HT-29 (cell line): ENCODE measurements around the gene RBP2. TPM values are rescaled to one million over a fixed set of nuclear protein-coding genes. Genes with fewer than 3 reads are reported as not detected.

Source experiments
- DNase-seq: peaks from one replicate; pipeline ENCODE4 v3.0.0-alpha.2; 2015; ENCODE audit warnings: low spot score
- total RNA-seq: library from RNA; depleted of rRNA; stranded (reverse); fragments of >200 nt; shearing (Covaris generic); gene quantifications from 2 replicates; pipeline ENCODE4 v1.2.3, GENCODE V29; 2014; rRNA removed

The RBP2 gene
- not detected in 2 replicates for total RNA-seq

DNA sequence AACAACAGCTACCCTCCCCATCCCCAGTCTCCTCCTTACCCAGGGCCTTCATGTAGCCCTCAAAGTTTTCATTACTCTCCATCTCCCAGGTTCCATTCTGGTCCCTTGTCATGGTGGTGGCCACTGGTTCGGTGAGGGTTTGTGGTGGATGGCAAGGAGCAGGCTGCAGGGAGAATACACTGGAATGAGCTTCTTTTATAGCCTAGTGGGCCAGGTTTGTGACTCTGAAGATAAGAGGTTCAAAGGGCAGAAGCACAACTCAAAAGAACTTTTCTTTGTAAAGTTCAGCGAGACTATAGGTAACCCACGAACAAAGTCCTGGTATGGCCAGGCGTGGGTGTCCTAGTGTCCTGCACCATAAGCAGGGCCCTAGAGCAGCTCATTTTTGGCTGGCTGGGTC is at the start of gene RBP2:
Gene RBP2 (minus strand): TSS at position 169 of the 400 bp plus-strand sequence. CDS start 57 bp downstream, at position 112.
- no peak for DNase-seq

DNA sequence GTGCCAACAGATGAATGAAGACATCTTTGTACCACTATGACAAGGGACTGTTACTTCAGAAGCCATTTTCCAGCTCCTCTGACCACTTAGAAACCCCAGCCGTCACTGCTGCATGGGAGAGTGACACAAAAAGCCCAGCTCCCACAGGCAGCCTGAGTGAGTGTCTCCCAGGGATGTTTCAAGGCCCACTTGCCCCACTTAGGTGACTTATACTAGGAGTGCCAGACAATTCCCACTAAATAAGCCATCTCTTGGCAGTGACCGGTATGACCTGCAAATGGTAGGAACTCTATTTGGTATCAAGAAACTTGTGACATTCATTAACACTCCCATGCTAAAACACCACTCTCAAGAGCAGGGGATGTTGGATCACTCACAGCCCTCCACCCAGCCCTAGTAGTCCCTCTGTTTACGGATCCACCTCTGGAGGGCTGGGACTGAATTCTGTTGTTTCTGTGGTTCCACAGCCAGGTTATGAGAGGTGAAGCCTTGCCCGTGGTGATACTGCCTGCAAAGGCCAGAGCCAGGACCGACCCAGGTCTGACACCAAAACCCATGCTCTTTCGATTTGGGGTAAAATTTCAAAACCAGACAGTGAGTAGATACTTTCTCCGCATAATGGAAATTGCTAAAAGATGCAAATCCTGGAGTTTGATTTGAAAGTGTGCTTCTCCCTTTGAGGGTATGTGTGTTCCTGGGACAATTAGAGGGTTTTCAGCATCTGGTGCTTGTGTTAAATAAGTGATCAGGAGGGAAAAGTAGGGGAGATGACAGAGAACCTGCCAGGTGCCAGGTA is 48.7 kb upstream of the RBP2 start:
- no peak for DNase-seq

DNA sequence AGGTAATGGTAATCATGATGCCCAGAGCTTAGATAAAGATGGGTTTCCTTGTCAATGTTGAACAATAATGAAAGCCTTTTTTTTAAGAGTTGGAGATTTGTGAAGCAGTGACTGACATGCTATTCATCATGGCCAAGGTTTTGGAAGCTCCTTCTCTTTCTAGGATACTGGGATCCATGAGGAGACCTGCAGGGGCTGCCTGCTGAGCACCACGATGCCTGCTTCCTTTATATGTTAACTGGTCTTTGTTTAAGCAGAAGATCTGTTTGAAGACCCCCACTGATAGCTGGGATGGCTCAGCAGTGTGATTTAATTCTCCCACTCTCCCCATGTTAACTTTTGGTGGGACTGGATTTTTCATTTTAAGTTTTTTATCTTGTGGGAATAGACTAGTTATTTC is 47.4 kb upstream of the RBP2 start:
- no peak for DNase-seq

DNA sequence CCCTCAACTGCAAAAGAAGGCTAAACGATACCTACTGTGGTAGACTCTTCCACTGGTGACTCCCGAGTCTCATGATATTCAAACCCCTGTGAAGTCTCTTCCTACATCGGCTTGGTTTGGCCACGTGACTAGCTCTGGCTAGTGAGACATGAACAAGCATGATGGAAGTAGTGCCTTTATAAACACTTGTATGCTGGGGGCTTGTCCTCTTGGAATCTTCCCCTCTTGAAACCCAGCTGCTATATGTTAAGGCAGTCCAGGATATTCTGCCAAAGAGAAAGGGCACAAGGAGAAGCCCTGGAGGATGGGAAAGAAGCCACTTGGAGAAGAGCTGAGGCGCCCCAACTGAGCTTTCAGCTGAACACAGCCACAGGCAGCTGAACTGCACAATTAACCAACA is 46.9 kb upstream of the RBP2 start:
- no peak for DNase-seq

DNA sequence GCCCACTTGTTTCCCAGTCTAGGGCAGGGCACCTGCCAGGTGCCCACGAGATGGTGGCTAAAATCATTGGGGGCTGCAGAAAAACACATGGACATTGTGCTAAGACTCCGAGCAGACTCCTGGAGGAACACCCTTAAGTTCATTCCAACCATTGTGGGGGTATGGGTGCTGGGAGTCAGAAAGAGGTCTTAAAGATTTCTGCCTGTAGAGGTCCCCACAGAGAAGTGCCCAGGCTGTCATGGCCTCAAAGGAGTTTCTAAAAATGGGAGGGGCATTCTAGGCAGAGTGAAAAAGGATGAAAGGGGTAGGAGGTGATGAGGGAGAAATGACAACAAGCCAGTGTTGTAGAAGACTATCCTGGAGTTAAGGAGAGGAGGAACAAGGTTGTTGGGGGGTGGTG is 46.1 kb upstream of the RBP2 start:
- no peak for DNase-seq

DNA sequence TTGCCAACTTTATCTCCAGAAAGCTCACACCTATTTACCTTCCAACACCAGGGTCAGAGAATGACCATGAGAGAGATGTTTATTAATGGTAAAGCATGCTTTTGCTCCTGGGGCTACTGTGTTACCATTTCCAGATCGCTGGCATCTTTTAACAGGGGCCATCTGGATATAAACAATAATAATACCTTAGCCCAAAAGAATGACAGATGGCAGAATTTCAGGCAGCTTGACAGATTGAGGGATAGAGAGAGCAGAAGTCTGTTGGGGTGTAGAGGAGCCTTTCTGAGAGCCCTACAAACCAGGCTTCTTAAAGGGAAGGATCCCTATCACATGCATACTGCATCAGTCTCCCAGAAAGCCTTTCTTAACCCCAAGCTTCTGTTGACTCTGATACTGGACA is 45.5 kb upstream of the RBP2 start:
- no peak for DNase-seq

DNA sequence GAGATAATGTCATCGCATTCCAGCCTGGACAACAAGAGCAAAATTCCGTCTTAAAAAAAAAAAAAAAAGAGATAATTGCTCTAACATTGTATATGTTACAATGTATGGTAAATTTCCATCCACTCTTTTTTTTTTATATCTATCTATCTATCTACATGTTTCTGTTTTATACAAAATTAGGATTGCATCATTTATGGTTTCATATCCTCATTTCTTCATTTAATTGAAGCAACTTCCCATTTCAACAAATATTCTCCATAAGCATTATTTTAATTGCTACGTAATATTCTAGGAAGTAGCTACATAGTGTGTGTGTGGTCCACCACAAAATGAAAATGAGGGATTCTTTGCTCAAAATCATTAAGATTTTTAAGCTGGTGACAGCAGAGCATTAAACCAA is 44.8 kb upstream of the RBP2 start:
- DNase-seq = no peak

DNA sequence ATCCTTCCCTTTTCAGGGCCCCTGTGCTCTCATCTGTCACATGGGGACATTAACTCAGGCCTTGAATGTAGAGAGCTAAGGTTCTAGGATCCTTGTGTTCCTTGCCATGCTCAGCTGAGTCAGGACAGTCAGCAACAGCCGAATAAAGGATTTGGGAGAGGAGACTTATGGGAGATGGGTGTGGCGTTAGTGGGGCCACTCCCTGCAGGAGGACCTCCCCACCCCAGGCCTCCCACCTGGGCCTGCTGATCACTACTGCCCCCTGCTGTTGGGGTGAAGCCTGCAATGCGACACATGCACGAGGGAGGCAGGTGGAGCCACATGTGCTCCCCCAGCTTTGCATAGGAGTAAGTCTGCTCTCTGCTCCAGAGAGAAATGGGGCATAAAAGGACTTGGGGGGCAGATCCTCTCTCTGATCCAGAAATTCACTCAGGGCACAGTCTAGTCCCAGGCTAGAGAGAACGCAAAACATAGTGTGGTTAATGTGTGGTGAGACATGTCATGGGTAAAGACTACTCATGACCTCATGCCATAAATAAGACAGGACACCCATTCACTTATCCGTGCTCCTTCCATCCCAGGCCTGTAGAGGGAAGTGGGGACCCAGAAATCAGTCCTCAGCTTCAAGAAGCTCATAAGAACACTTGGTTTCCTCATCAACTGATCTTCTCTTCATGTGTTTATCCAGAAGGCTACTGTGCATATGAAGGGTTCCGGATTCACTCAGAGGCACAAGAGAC is 43.9 kb upstream of the RBP2 start:
- DNase-seq = peak; percentile 48

DNA sequence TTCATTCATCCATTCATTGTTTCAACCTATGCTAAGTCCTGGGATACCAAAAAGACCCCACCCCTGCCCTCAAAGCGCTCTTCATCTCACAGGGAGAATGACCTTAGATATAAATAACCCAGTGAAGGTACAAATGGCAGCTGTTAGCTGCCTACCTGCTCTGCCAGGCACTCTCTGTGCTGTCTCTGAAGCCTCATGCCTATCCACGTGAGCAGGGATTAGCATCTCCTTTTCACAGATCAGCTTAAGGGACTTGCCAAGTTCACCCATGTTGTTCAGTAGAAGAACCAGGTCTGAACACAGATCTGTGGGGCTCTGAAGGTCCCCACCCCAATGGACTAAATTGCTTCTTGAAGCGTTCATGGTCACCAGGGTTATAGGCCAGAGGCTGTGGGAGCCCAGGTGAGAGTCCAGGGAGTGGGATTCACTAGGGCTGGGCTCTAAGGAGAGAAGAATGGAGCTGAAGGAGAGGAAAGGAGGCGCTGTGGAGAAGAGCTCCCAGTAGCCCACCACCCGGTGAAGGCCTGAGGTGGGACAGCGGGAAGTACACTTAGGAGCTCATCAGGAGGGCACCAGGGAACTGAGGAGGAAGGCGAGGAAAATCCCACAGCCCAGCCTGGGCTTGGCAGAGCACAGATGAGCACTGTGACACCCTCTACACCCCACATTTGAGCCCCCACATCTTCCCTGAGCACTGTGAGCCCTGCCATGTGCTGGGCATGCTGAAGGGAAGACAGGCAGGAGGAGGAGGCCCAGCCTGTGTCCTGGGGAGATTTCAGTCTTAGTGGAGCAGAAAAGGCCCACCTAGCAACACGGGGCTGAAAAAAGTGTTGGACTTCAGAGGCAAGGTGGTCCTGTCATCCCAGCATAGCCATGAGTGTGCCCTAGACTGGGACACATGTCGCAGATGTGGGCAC is 42.9 kb upstream of the RBP2 start:
- DNase-seq = no peak

DNA sequence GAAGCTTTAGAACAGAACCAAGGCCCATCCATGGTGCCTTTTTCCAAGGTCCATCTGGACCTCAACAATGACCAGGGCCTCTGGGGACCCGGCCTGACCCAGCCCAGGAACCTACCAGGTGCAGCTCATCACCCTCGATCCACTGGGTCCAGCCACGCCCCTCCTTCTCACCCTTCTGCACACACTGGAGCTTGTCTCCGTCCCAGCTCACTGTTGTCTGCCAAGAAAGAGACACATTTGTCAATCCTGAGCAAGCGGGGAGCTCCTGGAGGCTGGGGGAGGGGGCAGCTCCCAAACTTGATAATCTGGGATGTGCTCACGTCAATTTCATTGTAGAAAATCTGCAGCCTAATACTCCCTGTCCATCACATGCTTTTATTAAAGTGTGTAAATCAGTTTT is 42.0 kb upstream of the RBP2 start:
- no peak for DNase-seq

DNA sequence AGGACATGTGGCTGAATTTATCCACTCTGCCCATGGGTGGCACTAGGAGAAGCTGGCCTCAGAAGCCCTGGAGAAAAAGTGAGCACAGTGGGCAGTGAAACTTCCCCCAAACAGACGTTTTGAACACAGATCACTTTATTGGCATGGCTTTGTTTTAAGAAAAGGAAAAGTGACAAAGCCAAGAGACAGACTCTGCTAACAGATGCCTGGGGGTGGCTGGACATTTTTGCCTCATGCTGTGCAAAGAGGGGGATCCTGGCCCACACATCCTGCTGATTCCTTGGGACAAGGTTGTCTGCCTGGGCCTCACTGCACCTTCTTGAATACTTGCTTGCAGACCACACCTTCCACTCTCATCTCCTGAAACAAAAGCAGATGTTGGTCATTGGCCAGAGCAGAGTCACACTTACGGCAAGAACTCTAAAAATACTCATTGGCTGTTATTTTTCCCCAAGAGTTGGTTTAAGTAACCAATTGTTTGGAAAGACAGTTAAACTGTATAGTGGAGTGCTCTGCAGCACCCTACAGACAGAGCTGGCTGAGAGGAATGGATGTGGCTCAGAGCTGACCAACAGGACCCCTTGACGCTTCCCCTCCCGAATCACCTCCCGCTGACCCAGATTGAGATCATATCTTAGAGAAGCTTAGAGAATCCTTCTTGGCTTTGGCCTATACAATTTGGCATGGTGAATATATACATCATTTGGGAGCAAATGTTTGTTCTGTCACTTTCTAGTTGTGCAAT is 41.2 kb upstream of the RBP2 start:
- no peak for DNase-seq

DNA sequence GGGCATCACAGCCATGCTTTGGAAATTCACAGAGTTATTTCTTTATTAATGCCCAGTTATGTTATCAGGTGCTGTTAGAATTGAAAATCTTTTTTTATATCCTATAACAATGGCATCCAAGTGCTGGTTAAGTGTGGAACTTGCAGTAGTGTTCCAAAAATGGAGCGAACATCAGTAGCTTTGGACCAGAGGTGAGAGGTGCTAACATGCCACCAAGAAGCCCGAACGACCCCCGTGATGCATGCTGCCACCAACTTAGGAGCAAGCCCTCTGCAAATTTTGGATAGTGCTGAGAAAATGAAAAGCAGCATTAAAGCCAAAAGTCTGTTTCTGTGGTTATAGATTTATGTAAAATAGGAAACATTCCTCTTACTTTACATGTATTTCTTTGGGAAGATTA is 38.4 kb upstream of the RBP2 start:
- no peak for DNase-seq

DNA sequence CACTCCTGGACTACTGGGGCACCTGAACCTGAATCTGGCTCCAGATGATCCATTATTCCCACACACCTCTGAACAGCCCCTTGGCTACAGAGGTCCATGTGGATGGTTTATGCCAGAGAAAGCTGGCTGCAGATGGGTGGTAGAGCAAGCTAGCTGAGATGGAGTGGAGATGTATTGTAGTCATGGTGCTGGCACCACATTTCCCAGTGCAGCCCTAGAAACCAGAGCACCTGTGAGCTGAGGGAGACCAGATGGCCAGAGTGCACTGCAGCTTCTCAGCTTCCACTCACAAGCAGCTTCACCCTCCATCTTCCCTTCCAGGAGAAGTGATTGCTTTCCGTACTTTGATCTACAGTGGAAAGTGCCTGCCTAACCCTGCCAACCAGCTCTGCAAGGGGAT is 33.3 kb upstream of the RBP2 start:
- no peak for DNase-seq

DNA sequence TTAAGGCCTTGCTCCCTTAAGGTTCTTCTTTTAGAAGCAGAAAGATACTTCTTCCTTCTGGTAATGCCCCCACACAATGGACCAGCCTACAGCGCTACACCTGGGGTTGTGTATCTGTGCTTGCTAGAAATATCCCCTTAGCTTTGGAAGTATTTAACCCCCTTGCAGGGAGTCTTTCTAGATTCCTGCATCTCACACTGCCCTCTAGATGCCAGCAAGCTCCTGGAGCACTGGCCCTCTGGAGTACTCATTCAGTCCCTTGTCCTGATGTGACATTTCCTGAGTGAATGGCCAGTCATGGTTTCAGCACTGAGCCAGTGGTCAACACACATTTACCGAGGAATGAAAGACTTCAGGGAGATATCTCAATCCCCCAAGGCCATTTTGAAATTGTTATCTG is 30.4 kb upstream of the RBP2 start:
- DNase-seq = peak; percentile 30

DNA sequence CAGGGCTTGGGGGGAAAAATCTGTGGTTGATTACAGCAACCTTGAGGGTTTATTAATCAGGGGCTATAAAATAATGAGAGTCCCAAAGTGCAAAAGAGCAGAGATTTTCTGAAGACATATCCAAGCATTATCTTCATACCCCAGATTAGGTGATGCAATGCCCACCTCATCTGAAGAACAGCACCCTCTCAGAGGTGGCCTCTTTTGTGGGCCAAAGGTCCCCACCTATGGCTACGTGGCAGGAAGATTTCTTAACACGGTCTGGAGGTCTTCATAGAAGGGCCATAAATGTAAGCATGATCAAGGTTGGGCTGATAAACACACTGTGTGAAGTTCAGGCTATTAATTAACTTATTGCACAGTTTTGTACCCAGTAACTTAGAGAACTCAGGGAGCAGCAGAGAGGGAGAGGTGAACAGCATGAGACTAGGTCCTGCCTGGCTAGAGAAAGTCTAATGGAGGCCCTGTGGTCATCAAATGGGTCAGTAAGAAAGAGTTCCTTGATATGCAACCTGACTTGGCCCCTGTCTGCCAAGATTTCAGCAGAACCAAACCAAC is 29.6 kb upstream of the RBP2 start:
- no peak for DNase-seq

DNA sequence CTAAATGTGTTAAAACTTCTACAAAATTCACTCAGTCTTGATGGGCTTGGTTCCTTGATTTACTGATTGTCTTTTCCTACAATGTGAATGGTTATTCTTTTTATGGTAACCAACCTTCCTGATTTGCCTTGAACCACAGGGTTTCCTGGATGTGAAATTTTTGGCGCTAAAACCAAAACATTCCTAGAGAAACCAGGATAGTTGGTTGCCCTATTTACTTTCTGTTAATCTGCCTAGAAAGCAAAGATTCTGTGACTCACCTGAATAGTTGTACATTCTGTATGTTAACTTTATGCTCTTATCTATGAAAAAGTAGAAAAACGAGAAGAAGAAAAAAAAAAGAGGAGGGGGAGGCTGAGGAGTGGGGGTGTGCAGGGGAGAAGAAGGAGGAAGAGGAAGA is 23.2 kb upstream of the RBP2 start:
- DNase-seq = no peak

DNA sequence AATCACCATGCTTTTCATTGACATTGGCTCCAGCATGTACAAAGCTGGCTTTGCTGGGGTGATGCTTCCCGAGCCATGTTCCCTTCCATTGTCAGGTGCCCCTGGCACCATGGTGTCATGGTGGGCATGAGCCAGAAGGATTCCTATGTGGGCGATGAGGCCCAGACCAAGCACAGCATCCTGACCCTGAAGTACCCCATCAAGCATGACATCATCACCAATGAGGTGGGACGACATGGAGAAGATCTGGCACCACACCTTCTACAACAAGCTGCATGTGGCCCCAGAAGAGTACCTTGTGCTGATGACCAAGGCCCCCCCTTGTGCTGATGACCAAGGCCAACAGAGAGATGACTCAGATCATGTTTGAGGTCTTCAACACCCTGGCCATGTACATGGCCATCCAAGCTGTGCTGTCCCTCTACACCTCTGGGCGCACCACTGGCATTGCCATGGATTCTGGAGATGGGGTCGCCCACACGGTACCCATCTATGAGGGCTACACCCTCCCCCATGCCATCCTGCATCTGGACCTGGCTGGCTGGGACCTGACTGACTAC is 17.6 kb upstream of the RBP2 start:
- DNase-seq = no peak

DNA sequence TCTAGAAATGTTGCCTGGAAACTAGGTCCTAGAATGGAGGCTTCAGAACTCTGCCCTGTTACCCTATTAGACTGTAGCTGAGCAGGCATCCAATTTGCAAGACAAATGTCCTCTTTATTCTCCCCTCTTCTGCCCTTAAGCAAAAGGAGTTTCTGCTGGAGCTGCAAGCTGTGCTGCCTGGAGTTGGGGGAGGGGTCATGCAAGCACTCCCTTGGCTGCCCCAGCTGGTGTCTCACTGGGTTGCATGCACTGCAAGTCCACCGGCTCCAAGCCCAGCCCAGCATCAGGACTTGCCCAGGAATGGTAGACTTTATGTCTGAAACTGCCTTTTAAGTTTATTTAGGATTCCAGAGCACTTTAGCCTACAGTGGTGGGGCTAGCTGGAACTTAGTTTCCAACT is 15.7 kb upstream of the RBP2 start:
- no peak for DNase-seq

DNA sequence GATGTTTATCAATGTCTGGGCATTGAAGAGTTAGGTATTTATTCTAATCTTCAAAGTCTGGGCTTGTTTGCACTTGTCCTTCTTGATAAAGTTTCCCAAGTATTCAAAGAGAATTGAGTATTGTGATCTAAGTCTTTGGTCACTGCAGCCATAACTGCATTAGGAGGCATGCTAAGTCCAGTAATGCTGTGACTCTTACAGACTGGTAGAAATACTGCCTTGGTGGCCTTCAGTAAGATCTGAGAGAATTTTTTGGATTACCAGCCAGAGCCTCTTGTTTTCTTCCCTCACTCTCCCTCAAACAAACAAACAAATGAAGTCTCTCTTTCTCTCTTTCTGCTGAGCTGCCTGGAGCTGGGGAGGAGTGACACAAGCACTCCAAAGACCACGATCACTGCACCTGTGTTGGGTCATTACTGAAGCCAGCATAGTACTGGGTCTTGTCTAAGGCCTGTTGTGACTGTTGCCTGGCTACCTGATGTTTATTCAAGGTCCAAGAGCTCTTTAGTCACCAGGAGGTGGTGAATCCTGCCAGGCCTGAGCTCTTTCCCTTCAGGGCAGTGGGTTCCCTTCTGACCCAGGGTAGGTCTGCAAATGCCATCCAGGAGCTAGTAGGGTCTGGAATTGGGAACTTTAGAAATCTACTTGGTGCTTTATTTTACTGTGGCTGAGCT is 14.8 kb upstream of the RBP2 start:
- peak; percentile 58 for DNase-seq

DNA sequence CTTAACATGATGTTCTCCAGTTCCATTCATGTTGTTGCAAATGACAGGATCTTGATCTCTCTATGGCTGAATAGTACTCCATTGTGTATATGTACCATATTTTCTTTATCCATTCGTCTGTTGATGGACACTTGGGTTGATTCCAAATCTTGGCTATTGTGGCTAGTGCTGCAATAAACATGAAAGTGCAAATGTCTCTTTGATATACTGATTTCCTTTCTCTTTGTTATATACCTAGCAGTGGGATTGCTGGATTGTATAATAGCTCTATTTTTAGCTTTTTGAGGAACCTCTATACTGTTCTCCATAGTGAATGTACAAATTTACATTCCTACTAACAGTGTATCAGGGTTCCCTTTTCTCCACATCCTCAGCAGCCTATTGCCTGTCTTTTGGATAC is 5.9 kb upstream of the RBP2 start:
- DNase-seq = no peak
